GM19467 (cell line): ENCODE results near the gene SLC28A2.
"Not testable (repeated sequence)": the region's sequence is repeated elsewhere in the genome, so short reads cannot be mapped to it uniquely, and the experiment has no call there.

Experiments used
- ATAC-seq: cut with Tn5 transposase; IDR thresholded peaks from one replicate; pipeline ENCODE4 v1.9.1; 2021; ENCODE audit warnings: mild to moderate bottlenecking, moderate library complexity; ENCODE audit not compliant: unreplicated experiment

The SLC28A2 gene, protein sequence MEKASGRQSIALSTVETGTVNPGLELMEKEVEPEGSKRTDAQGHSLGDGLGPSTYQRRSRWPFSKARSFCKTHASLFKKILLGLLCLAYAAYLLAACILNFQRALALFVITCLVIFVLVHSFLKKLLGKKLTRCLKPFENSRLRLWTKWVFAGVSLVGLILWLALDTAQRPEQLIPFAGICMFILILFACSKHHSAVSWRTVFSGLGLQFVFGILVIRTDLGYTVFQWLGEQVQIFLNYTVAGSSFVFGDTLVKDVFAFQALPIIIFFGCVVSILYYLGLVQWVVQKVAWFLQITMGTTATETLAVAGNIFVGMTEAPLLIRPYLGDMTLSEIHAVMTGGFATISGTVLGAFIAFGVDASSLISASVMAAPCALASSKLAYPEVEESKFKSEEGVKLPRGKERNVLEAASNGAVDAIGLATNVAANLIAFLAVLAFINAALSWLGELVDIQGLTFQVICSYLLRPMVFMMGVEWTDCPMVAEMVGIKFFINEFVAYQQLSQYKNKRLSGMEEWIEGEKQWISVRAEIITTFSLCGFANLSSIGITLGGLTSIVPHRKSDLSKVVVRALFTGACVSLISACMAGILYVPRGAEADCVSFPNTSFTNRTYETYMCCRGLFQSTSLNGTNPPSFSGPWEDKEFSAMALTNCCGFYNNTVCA

GRCh38 chr15:45251888-45252287 is at the start of gene SLC28A2:
TSS of gene SLC28A2 (plus strand) at chr15:45252234. CDS start at chr15:45253216, 982 bp downstream.
- no peak for ATAC-seq

DNA sequence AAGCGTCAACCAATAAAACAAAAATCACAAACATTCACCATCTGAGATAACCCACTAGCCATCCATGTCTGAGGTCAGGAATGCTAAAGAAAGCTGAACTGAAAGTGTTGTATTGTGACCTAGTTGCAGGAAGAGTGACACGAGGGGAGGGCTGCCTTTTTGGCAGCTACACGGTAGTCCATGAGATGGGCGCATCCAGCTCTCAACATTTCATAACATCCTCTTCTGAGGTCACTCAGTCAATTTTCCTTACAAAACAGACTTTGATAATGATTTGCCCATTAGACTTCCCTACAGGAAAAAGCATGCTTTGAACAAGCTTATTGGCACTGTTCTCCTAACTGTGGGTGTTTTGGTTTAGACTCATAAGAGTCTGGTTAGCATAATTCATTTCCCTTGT is 48.9 kb upstream of the SLC28A2 start:
- no peak for ATAC-seq

- ATAC-seq = no peak
These were observed 46.8 kb upstream of the SLC28A2 start for GRCh38 chr15:45205192-45205591.

DNA sequence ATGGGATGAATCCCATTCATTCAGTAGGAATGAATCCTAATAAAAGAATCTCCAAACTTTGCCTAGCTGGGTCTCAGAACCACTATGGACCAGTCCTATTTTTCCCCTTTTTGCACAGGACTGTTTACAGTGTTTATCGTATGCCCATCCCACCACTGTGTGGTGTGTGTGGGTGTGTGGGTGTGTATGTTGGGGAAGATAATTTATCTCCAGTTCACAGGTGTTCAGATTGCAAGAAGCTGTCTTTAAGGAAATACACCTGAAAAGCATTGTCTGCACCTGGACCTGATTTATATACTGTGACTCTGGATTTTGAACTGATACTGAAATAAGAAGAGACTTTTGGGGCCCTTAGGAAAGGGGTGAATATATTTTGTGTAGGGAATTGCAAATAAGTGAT is 39.5 kb upstream of the SLC28A2 start:
- ATAC-seq = no peak

- no peak for ATAC-seq
These were observed 30.9 kb upstream of the SLC28A2 start for GRCh38 chr15:45221053-45221599.

GRCh38 chr15:45221967-45222366 is 30.1 kb upstream of the SLC28A2 start:
- ATAC-seq = no peak

- no peak for ATAC-seq
These were observed 27.3 kb upstream of the SLC28A2 start for GRCh38 chr15:45224621-45225217.

- ATAC-seq = no peak
These were observed 26.3 kb upstream of the SLC28A2 start for GRCh38 chr15:45225506-45226273.

DNA sequence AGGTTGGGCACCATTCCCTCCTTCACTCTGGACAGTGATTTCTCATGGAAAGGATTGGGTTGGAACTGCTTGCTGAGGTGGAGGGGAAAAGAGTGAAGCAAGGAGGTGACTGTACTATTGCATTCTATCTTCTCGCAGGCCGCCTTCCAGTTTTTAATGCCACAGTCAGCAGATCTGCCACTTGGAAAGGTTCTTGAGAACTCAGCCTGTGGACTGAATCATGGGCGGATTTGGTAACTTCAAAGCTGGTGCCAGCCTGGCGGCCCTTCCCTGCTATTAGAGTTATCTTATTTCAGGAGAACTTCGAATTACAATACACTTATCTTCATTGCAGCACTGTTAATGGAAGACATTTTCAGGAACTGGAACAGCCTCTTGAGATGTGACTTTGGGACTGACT is 23.1 kb upstream of the SLC28A2 start:
- ATAC-seq = no peak

DNA sequence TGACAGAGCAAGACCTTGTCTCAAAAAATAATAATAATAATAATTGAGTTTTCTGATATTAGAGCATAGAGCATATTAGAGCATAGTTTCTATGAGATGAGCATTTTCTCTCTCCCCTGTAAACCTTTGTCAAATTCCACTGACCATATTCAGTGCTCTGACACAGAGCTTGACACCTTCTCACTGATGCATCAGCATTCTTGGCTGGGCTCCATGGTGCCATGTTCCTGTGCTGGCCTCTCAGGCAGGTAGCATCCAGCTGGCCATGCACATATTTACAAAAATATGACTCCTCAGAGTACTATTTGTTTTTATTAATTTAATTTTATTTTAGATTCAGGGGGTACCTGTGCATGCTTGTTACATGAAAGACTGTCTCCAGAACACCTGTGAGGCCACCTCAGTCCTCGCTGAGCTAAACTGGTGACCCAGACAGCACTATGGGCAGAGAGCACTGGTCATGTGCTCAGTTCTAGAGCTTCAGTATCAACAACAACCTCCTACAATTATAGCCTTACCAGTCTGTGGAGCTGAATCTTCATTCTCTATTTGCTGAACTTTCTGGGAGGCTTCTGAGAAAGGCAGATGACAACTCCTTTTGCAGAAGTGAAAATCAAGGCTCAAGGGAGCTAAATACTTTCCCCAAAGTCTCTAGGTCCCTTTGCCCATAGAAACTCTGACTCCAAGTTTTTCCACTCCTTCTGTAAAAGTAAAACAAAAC is 21.6 kb upstream of the SLC28A2 start:
- ATAC-seq = no peak

DNA sequence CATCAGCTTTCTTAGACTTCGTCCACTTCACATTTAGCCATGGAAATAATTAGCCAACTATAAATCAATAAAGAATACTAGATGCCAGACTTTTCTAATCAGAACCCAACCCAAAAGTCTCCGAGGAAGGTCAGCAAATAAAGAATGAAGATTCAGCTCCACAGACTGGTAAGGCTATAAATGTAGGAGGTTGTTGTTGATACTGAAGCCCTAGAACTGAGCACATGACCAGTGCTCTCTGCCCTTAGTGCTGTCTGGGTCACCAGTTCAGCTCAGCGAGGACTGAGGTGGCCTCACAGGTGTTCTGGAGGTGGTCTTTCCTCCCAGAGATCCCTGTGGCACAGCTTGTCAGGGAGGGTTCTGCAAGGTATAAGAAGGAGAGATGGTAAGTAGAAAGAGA is 20.9 kb upstream of the SLC28A2 start:
- ATAC-seq = no peak

DNA sequence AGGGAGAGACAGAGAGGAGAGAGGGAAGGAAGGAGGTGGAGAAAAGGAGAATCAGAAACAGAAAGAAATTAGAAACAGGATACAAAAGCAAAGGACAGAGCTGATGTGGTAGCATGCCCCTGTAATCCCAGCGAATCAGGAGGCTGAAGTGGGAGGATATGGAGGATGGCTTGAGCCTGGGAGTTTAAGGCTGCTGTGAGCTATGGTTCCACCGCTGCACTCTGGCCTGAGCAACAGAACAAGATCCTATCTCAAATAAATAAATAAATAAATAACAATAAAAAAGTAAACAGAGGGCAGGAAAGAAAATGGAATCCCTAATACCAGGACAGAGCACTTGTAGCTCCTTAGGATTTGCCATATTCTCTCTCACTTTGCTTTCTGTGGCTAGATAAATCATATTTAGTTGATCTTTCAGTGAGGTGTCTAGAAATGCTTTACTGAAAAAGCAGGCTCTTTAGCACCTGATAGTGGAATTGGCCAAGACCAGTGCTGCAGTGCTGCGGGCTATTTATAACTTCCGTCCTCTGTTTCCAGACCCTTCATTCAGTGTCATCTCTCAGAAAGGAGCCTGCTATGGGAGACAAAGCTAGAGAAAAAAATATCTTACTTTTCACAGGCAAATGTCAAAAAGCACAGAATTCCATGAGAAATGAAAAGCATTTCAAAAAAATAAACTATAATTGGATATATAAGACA is 20.0 kb upstream of the SLC28A2 start:
- ATAC-seq = no peak

DNA sequence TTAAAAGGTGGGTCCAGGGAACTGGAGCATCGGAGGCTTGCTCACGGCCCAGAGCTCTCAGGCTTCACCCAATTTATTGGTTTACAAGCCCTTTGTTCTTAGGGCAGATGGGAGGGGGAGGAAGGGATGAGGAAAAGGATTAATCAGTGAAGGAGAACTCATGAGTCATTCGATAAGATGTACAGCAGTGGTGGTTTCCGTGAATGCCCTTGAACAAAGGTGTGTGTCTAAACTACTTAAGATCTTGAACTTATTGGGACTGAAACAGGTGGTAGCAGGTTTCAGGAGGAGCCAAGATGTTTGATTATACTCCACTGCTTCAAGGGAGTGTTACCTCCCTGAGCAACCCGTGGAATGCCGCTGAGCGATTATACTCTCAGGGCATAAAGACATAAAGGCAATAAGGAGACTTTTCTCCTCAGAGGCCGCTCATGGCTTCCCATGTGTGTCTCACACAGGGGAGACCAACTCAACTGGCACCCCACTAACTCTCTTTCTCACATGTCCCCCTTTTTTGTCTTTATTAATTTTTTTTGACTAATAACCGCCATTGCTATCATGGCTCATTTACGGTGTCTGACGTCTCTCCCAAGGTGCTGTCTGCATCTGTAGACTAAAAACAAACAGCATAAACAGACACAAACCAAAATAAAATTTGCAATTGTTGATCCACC is 17.3 kb upstream of the SLC28A2 start:
- no peak for ATAC-seq

GRCh38 chr15:45236806-45237205 is 15.2 kb upstream of the SLC28A2 start:
- not testable (repeated sequence) for ATAC-seq

DNA sequence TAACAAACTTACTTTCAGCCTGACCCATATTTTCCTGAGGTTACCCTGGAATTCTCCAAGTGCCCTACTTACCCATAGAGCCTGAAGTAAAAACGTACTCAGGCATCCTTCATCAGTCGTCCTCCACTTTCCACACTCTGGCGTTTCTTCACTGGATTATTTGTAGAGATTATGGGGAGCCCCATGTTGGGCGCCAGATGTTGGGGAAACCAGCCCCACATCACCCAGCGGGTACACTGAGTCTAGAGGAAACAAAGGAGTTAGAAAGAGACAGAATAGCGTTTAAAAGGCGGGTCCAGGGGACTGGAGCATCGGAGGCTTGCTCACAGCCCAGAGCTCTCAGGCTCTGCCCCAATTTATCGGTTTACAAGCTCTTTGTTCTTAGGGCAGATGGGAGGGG is 9.7 kb upstream of the SLC28A2 start:
- no peak for ATAC-seq

DNA sequence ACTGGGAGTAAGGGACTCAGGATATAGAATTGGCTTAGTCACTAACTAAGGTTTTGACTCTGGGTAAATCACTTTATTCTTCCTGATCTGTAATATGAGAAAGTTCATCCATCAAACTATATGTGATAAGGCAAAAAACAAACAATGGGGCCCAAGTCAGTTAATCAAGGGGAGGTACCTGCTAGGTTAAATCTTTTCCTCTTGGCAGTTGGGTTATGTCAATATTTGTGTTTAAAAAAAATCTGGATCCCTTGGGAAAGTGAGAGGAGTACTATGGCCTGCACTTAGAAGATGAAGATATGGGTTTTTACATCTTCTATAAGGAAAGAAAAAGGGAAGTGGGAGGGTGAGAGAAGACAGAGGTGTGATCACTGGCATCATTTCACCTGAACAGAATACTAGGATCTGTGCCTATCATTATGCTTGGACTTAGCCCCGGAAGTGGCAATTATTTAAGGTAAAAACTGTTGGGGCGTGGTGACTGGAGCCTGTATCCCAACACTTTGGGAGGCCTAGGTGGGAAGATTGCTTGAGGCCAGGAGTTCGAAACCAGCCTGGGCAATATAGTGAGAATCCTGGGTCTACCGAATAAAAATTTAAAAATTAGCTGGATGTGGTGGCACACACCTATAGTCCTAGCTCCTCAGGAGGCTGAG is 2.8 kb upstream of the SLC28A2 start:
- ATAC-seq = no peak

DNA sequence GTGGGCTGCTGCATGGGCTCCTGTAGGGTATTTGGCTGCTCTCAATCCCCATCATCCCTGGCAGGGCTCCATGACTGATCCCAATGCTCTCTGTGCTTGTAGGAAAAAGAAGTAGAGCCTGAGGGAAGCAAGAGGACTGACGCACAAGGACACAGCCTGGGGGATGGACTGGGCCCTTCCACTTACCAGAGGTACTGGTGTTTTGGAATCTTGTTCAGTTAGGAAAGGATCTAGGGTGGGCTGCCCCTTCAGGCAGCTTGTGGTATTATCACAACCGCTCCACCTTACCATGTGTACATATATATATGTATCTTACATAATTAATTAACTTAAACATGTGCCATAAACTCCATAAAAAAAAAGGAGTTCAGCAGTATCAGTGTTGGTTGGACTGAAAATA is 1.3 kb downstream of the SLC28A2 start:
- ATAC-seq = no peak

- ATAC-seq = no peak
These were observed 2.4 kb downstream of the SLC28A2 start for GRCh38 chr15:45254405-45254804.

DNA sequence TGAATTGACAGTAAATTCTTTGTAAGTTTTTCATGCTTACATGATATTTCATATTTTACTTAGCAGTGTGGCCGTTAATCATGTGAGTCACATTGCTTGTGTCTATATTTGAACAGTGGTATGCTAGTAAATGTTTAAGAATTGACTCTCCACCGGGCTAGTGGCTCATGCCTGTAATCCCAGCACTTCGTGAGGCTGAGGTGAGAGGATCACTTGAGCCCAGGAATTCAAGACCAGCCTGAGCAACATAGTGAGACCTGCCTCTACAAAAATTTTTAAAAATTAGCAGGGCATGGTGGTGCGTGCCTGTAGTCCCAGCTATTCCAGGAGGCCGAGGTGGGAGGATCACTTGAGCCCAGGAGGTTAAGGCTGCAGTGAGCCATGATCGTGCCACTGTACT is 2.8 kb downstream of the SLC28A2 start:
- ATAC-seq = not testable (repeated sequence)
